ENCODE measurements around the gene HPCAL1. TPM values are rescaled to one million over a fixed set of nuclear protein-coding genes. Genes with fewer than 3 reads are reported as not detected.

Gene HPCAL1
- total and polyA plus RNA-seq, 2 of the 8 experiments (the other 6 are each of a cell fraction or from before 2014, with no cell fraction given), result 5.8 to 8.6 TPM

GRCh38 chr2:10272464-10272863 is 30.2 kb upstream of the HPCAL1 start (continued):
- no peak for TF ChIP-seq KDM4A (IDR thresholded peaks at IDR 0.05; ENCODE audit: low read depth, low read length, severe bottlenecking)
- no peak for TF ChIP-seq POLR2A (IDR thresholded peaks at IDR 0.05; ENCODE audit: control extremely low read depth in 1 of 2, low read depth in 2 of 2, low read length in 2 of 2)
- TF ChIP-seq ASH2L (IDR thresholded peaks at IDR 0.05; ENCODE audit: low read length), result no peak
- no peak for TF ChIP-seq RNF2 (IDR thresholded peaks at IDR 0.05; ENCODE audit: borderline replicate concordance, low read depth, low read length, missing control alignments, poor library complexity, severe bottlenecking)
- TF ChIP-seq CTBP2 (IDR thresholded peaks at IDR 0.05; ENCODE audit: borderline replicate concordance, insufficient read depth, insufficient read length, low read length), result no peak
